MM.1S (cell line): Measurements from ENCODE around the gene MBLAC2.
A peak's percentile ranks its signal among the peaks of the same experiment; 100 is the strongest.

Experiments
- DNase-seq: peaks from one replicate; pipeline ENCODE4 v3.0.0-alpha.2; 2015
- H2AFZ ChIP-seq: fragments of 300-600 bp; sonication (generic); 2 replicates; pipeline ENCODE4 v1.6.0; 2016; ENCODE audit warnings: antibody characterized with exemption, low read length
- H3F3A ChIP-seq: fragments of 300-600 bp; sonication (generic); 2 replicates; pipeline ENCODE4 v1.6.1; 2016; ENCODE audit warnings: mild to moderate bottlenecking, antibody characterized with exemption, low read length, moderate library complexity, mixed read lengths; ENCODE audit not compliant: insufficient read depth
- H3K27ac ChIP-seq: fragments of 300-600 bp; sonication (generic); 2 replicates; pipeline ENCODE4 v1.5.1; 2016; ENCODE audit warnings: mild to moderate bottlenecking, low read length
- H3K27me3 ChIP-seq: fragments of 300-600 bp; sonication (generic); replicated peaks from 2 replicates; pipeline ENCODE4 v1.6.0; 2016; ENCODE audit warnings: low read length; ENCODE audit not compliant: insufficient read depth
- H3K36me3 ChIP-seq: fragments of 300-600 bp; sonication (generic); replicated peaks from 2 replicates; pipeline ENCODE4 v1.6.1; 2016; ENCODE audit warnings: mild to moderate bottlenecking, low read length, mixed read lengths; ENCODE audit not compliant: insufficient read depth
- H3K4me1 ChIP-seq: fragments of 300-600 bp; sonication (generic); 2 replicates; pipeline ENCODE4 v1.6.1; 2016; ENCODE audit warnings: low read length, mixed read lengths
- H3K4me2 ChIP-seq: fragments of 300-600 bp; sonication (generic); 2 replicates; pipeline ENCODE4 v1.6.0; 2016; ENCODE audit warnings: low read depth, low read length
- H3K4me3 ChIP-seq: fragments of 300-600 bp; sonication (generic); 2 replicates; pipeline ENCODE4 v1.5.1; 2016; ENCODE audit warnings: low read length, mixed read lengths
- H3K79me2 ChIP-seq: fragments of 300-600 bp; sonication (generic); 2 replicates; pipeline ENCODE4 v1.6.1; 2016; ENCODE audit warnings: mixed run types, low read length, mixed read lengths
- H3K9ac ChIP-seq: fragments of 300-600 bp; sonication (generic); 2 replicates; pipeline ENCODE4 v1.6.1; 2016; ENCODE audit warnings: low read length, mixed read lengths
- H3K9me2 ChIP-seq: fragments of 300-600 bp; sonication (generic); replicated peaks from 2 replicates; pipeline ENCODE4 v1.6.1; 2016; ENCODE audit warnings: mild to moderate bottlenecking, low read length, mixed read lengths; ENCODE audit not compliant: insufficient read depth
- H3K9me3 ChIP-seq: fragments of 300-600 bp; sonication (generic); replicated peaks from 2 replicates; pipeline ENCODE4 v1.6.1; 2016; ENCODE audit warnings: mild to moderate bottlenecking, low read length, mixed read lengths; ENCODE audit not compliant: insufficient read depth
- H4K20me1 ChIP-seq: fragments of 300-600 bp; sonication (generic); 2 replicates; pipeline ENCODE4 v1.6.1; 2016; ENCODE audit warnings: mild to moderate bottlenecking, low read length, moderate library complexity, mixed read lengths; ENCODE audit not compliant: insufficient read depth
- EZH2 ChIP-seq: fragments of 300-600 bp; sonication (generic); optimal IDR thresholded peaks from 2 replicates; pipeline ENCODE3; 2017; ENCODE audit warnings: low read depth, mild to moderate bottlenecking, antibody characterized with exemption, low read length, mixed read lengths
- EZH2phosphoT487 ChIP-seq: fragments of 300-600 bp; sonication (generic); IDR thresholded peaks from 2 replicates; pipeline ENCODE4 v1.6.1; 2018; ENCODE audit warnings: antibody characterized with exemption, low read length
- TF ChIP-seq, protein P1 (sequence below): fragments of 300-600 bp; sonication (generic); IDR thresholded peaks from 2 replicates; pipeline ENCODE4 v1.5.1; 2016; ENCODE audit warnings: antibody characterized with exemption, low read length, mixed read lengths

Gene MBLAC2

DNA sequence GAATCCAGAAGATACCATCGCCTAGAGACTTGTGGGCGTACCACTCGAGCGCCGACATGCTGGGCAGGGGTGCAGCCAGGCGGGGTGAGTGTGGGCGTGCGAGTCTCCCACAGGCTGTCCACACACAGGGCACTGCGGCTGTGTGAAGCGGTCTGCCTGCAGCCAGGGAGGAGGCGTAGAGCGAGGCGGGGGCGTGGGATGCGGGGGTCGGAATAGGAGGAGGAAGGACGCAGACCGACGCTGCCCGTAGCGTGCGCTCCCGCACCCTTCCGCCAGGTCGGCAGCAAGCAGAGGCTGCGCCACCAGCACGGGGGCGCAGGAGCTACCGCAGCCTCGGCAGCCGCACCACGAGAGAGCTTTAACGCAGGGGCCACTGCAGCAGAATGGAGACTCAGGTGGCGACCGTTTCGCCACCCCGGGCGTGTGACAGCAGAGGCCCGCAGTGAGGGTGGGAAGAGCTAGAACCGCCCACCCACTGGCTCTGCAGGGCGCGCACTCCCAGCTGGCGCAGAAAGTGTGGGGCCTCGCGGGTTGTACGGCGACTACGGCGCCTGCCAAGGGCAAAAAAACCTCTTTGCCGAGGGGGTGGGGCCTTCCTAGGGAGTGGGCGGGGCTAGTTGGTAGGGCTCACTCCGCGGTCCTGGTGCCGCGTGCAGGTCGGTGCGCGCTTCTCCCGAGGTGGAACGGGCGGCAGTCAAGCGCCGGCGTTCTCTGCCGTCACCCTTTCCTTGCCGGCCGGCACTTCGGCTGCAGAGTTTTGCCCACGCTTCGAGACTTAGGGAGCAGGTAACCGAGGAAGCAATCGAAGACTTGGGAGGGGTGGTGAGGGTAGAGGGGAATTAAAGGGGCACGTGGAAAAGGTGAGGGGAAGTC lies at the start of gene MBLAC2, which contains the start of gene POLR3G:
Gene MBLAC2, minus strand, starts transcription at position 537 of the 873 bp plus-strand sequence. Its CDS starts 479 bp downstream, at position 58.
Gene POLR3G, plus strand, starts transcription at position 630 of the 873 bp plus-strand sequence. CDS start 10,704 bp downstream, outside the sequence.
- Histone ChIP-seq H3K4me2 (peak within 1 kb of the TSS; percentile 95), H4K20me1 (no peaks in the 10 kb centered on the region), H3K9ac (peak within 1 kb of the TSS; percentile 66), H3K9me3 (no peaks in the 10 kb centered on the region), H3K4me1 (peaks cover 9% of the 10 kb centered on the region; the same call in 1 of the 2 replicates), H3K27me3 (no peaks in the 10 kb centered on the region), H3K27ac (peak within 1 kb of the TSS; percentile 74), H2AFZ (peak within 1 kb of the TSS; percentile 98), H3K4me3 (peak within 1 kb of the TSS; percentile 83), H3K79me2 (peaks cover 16% of the 10 kb centered on the region), H3K9me2 (no peaks in the 10 kb centered on the region), H3F3A (no peaks in the 10 kb centered on the region), H3K36me3 (no peaks in the 10 kb centered on the region)
- TF ChIP-seq EZH2phosphoT487, result no peak
- TF ChIP-seq EZH2, result no peak
- TF ChIP-seq, protein P1, sequence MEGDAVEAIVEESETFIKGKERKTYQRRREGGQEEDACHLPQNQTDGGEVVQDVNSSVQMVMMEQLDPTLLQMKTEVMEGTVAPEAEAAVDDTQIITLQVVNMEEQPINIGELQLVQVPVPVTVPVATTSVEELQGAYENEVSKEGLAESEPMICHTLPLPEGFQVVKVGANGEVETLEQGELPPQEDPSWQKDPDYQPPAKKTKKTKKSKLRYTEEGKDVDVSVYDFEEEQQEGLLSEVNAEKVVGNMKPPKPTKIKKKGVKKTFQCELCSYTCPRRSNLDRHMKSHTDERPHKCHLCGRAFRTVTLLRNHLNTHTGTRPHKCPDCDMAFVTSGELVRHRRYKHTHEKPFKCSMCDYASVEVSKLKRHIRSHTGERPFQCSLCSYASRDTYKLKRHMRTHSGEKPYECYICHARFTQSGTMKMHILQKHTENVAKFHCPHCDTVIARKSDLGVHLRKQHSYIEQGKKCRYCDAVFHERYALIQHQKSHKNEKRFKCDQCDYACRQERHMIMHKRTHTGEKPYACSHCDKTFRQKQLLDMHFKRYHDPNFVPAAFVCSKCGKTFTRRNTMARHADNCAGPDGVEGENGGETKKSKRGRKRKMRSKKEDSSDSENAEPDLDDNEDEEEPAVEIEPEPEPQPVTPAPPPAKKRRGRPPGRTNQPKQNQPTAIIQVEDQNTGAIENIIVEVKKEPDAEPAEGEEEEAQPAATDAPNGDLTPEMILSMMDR, result peak; percentile 51
- DNase-seq, result peak; percentile 93

DNA sequence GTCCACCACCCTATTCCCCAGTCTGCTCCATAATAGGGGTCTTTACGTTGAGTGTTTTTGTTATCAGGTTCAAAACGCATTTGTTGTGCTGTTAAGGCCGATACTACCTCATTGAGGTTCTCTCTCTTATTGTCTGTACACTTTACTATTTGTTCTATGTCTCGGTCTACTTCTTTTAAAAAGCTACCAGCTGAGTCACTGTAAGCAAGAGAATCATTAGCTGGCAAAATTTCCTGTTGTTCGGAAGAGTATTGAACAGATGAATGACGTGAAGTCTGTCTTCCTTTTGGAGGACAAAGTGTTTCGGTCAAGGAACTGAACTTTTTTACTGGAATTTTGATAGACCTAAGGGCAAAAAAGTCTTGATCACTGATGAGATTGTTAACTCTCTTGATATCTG lies 44.5 kb upstream of the MBLAC2 start:
- Histone ChIP-seq H3K79me2 (peaks cover 5% of the 10 kb centered on the region; the same call in 1 of the 2 replicates), H3K4me1 (peaks cover 12% of the 10 kb centered on the region), H3K9me3 (no peaks in the 10 kb centered on the region), H3K4me3 (no peak overlapping the region; the same call in 1 of the 2 replicates), H2AFZ (no peak overlapping the region), H4K20me1 (no peaks in the 10 kb centered on the region), H3F3A (0 out of 2 replicates have a peak, but pooled peaks cover 8% of the 10 kb centered on the region), H3K27me3 (no peaks in the 10 kb centered on the region), H3K9me2 (no peaks in the 10 kb centered on the region), H3K36me3 (no peaks in the 10 kb centered on the region; the same call in 1 of the 2 replicates), H3K27ac (peak overlapping the region; percentile 57; the same call in 1 of the 2 replicates), H3K9ac (no peak overlapping the region), H3K4me2 (peak overlapping the region; percentile 45)
- no peak for DNase-seq
- TF ChIP-seq EZH2 (no peak), EZH2phosphoT487 (no peak)
- TF ChIP-seq, protein P1, result no peak

DNA sequence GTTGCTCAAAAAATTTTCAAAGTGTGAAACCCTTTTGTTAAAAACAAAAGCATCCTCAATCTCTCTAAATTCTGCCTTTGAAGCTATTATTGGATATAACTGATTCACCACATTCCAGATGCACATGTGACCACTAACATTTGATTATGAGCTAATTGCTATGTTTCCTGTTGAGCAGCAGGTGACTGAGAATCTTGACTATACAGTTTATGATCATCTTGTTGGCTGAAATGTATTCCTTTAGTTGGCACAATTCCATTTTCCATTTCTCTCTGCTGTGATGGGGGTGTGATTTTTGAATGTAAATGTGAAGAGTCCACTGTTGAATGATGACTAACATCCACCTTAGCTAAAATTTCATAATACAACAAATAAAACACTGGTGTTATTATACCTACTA lies 44.1 kb upstream of the MBLAC2 start:
- Histone ChIP-seq H3K4me3 (no peak overlapping the region), H3K36me3 (no peaks in the 10 kb centered on the region; the same call in 1 of the 2 replicates), H3K27me3 (no peaks in the 10 kb centered on the region), H3K4me2 (peak overlapping the region; percentile 45), H4K20me1 (no peaks in the 10 kb centered on the region), H3K27ac (peak overlapping the region; percentile 57; the same call in 1 of the 2 replicates), H2AFZ (no peak overlapping the region), H3K9me3 (no peaks in the 10 kb centered on the region), H3K79me2 (peaks cover 5% of the 10 kb centered on the region; the same call in 1 of the 2 replicates), H3K4me1 (peaks cover 12% of the 10 kb centered on the region), H3K9ac (no peak overlapping the region), H3K9me2 (no peaks in the 10 kb centered on the region), H3F3A (0 out of 2 replicates have a peak, but pooled peaks cover 8% of the 10 kb centered on the region)
- TF ChIP-seq, protein P1, result no peak
- TF ChIP-seq EZH2 (no peak), EZH2phosphoT487 (no peak)
- peak; percentile 71 for DNase-seq
